A549 (cell line): ENCODE results near the gene HSPA2. TPM values are rescaled to one million over a fixed set of nuclear protein-coding genes. Genes with fewer than 3 reads are reported as not detected.

Experiments used
- ATAC-seq, 2 experiments: fragments of 200-7000 bp in 1 of 2; fragments of >200 bp in 1 of 2; cut with Nextera tagmentation in 1 of 2; cut with Tn5 transposase in 1 of 2; 3 replicates each; pipeline versions ENCODE4 v1.8.0 to v1.9.1; 2018 to 2020; ENCODE audit warnings: mild to moderate bottlenecking in 1 of 2, moderate library complexity in 1 of 2
- CTCF ChIA-PET: fragments of 300-600 bp; sonication (Branson Sonifier 250); formaldehyde crosslinking; extraction: SDS; loops from one replicate; lab custom pipeline; 2021; ENCODE audit warnings: antibody characterized with exemption, inconsistent platforms; lab: Yijun Ruan, JAX
- POLR2A ChIA-PET: fragments of 350-600 bp; formaldehyde crosslinking; extraction: SDS; loops from one replicate; lab custom pipeline; 2021; ENCODE audit warnings: antibody characterized with exemption, inconsistent platforms; lab: Yijun Ruan, JAX
- DNase-seq, 2 experiments: peaks; one replicate each; pipeline versions ENCODE4 v3.0.0 to v3.0.0-alpha.2; 2011 to 2016; ENCODE audit warnings: low read depth in 1 of 2, low spot score in 1 of 2
- FAIRE-seq: peaks from 2 replicates; lab custom pipeline; 2011; peaks lifted over from hg19 to GRCh38; lab: Jason Lieb, UNC
- H3K27ac ChIP-seq, 2 experiments: fragments of >200 bp; sonication (Bioruptor Twin); formaldehyde crosslinking; 3 replicates each; pipeline ENCODE4 v1.5.1; 2016 to 2017
- H3K4me1 ChIP-seq: fragments of >200 bp; sonication (Bioruptor Twin); formaldehyde crosslinking; 3 replicates; pipeline ENCODE4 v1.6.1; 2016
- H3K4me2 ChIP-seq: fragments of >200 bp; sonication (Bioruptor Twin); formaldehyde crosslinking; 3 replicates; pipeline ENCODE4 v1.6.1; 2016
- H3K4me3 ChIP-seq: fragments of >200 bp; sonication (Bioruptor Twin); formaldehyde crosslinking; 3 replicates; pipeline ENCODE4 v1.5.1; 2016
- H3K9me3 ChIP-seq: fragments of >200 bp; sonication (Bioruptor Twin); formaldehyde crosslinking; 3 replicates; pipeline ENCODE4 v1.6.1; 2016
- BHLHE40 ChIP-seq: IDR thresholded peaks from 2 replicates; pipeline ENCODE4 v1.6.1; 2012; ENCODE audit warnings: low read depth, low read length, inconsistent platforms
- CEBPB ChIP-seq, 2 experiments: fragments of >200 bp in 1 of 2; sonication (Bioruptor Twin) in 1 of 2; formaldehyde crosslinking in 1 of 2; IDR thresholded peaks; 2 replicates each; pipeline ENCODE4 v1.6.1; 2012 to 2016
- CHD4 ChIP-seq: fragments of 200-600 bp; sonication (generic); IDR thresholded peaks from 2 replicates; pipeline ENCODE4 v1.6.1; 2016; ENCODE audit warnings: antibody characterized with exemption, mild to moderate bottlenecking, borderline replicate concordance
- CTCF ChIP-seq: fragments of >200 bp; sonication (Bioruptor Twin); formaldehyde crosslinking; IDR thresholded peaks from 3 replicates; pipeline ENCODE4 v1.5.1; 2016
- EHF ChIP-seq: fragments of 250-450 bp; sonication (Bioruptor Pico); IDR thresholded peaks from 2 replicates; pipeline ENCODE4 v1.5.0; 2020; ENCODE audit warnings: mild to moderate bottlenecking
- ELK1 ChIP-seq: fragments of 150-350 bp; IDR thresholded peaks from 2 replicates; pipeline ENCODE4 v1.6.1; 2014; ENCODE audit warnings: low read depth, mild to moderate bottlenecking, low read length
- FOSB ChIP-seq: fragments of 250-450 bp; sonication (Bioruptor Pico); IDR thresholded peaks from 2 replicates; pipeline ENCODE4 v1.5.0; 2020; ENCODE audit warnings: mild to moderate bottlenecking, moderate library complexity
- HDAC2 ChIP-seq: fragments of 200-600 bp; sonication (generic); IDR thresholded peaks from 2 replicates; pipeline ENCODE4 v1.6.1; 2016
- HMGXB4 ChIP-seq: fragments of 250-450 bp; sonication (Bioruptor Pico); IDR thresholded peaks from 2 replicates; pipeline ENCODE4 v1.5.0; 2021; ENCODE audit warnings: mild to moderate bottlenecking, moderate library complexity, borderline replicate concordance
- JUN ChIP-seq, 2 experiments: fragments of >200 bp; sonication (Bioruptor Twin); formaldehyde crosslinking; IDR thresholded peaks; 2 replicates in 1 of 2; 3 replicates in 1 of 2; pipeline ENCODE4 v1.6.1; 2016 to 2017
- KDM5A ChIP-seq: fragments of 200-600 bp; sonication (generic); IDR thresholded peaks from 2 replicates; pipeline ENCODE4 v1.6.1; 2016; ENCODE audit warnings: antibody characterized with exemption, mild to moderate bottlenecking
- MAFK ChIP-seq: fragments of 450-650 bp; IDR thresholded peaks from 2 replicates; pipeline ENCODE4 v1.6.1; 2014; ENCODE audit not compliant: partially characterized antibody
- MAZ ChIP-seq: fragments of 150-350 bp; IDR thresholded peaks from 2 replicates; pipeline ENCODE4 v1.6.1; 2014; ENCODE audit warnings: antibody characterized with exemption, low read depth, low read length, borderline replicate concordance
- NR3C1 ChIP-seq: fragments of >200 bp; sonication (Bioruptor Twin); formaldehyde crosslinking; IDR thresholded peaks from 3 replicates; pipeline ENCODE4 v1.6.1; 2017
- PBX3 ChIP-seq: IDR thresholded peaks from 2 replicates; pipeline ENCODE4 v1.6.1; 2012
- POLR2AphosphoS2 ChIP-seq: conservative IDR thresholded peaks from 2 replicates; pipeline ENCODE4 v1.6.1; 2012; ENCODE audit warnings: low read length, improper control_type of control experiment, inconsistent platforms
- RAD21 ChIP-seq, 2 experiments: fragments of >200 bp in 1 of 2; sonication (Bioruptor Twin) in 1 of 2; formaldehyde crosslinking in 1 of 2; IDR thresholded peaks in 1 of 2; conservative IDR thresholded peaks in 1 of 2; 2 replicates in 1 of 2; 3 replicates in 1 of 2; pipeline ENCODE4 v1.6.1; 2012 to 2018; ENCODE audit warnings: inconsistent platforms in 1 of 2
- SREBF2 ChIP-seq: fragments of 450-650 bp; IDR thresholded peaks from 2 replicates; pipeline ENCODE4 v1.6.1; 2014; ENCODE audit warnings: mild to moderate bottlenecking, moderate library complexity
- TFCP2L1 ChIP-seq: fragments of 250-450 bp; sonication (Bioruptor Pico); IDR thresholded peaks from 2 replicates; pipeline ENCODE4 v1.5.0; 2021; ENCODE audit warnings: mild to moderate bottlenecking
- TP53 ChIP-seq: fragments of 250-450 bp; sonication (Bioruptor Pico); IDR thresholded peaks from 2 replicates; pipeline ENCODE4 v1.5.0; 2021; ENCODE audit warnings: mild to moderate bottlenecking, moderate library complexity
- ZC3H11A ChIP-seq: fragments of 450-650 bp; IDR thresholded peaks from 2 replicates; pipeline ENCODE4 v1.6.1; 2014; ENCODE audit warnings: antibody characterized with exemption, mild to moderate bottlenecking
- ZFP36 ChIP-seq: fragments of 450-650 bp; IDR thresholded peaks from 2 replicates; pipeline ENCODE4 v1.6.1; 2014; ENCODE audit warnings: borderline replicate concordance; ENCODE audit not compliant: partially characterized antibody
- ZNF302 ChIP-seq: fragments of 250-450 bp; sonication (Bioruptor Pico); IDR thresholded peaks from 2 replicates; pipeline ENCODE4 v1.9.0; 2021; ENCODE audit warnings: inconsistent platforms, mild to moderate bottlenecking, moderate library complexity
- ZSCAN20 ChIP-seq: fragments of 250-450 bp; sonication (Bioruptor Pico); IDR thresholded peaks from 2 replicates; pipeline ENCODE4 v1.8.0; 2022; ENCODE audit warnings: mild to moderate bottlenecking, moderate library complexity
- WGBS: methylation state at CpG from one replicate; pipeline ENCODE4 v1.1.6; 2017; ENCODE audit errors: missing lambda C conversion rate; 5-methylcytosine and 5-hydroxymethylcytosine counted together
- polyA plus RNA-seq, 4 experiments: library from polyadenylated mRNA; depleted of rRNA in 3 of 4; stranded (reverse); fragments of >200 nt; fragmentation: RNase III in 1 of 4; extraction: RNeasy Plus Mini Kit Qiagen cat#74134 plus additional on column Dnase treatment in 1 of 4; gene quantifications; 2 replicates in 3 of 4; 3 replicates in 1 of 4; pipeline ENCODE4 v1.2.3, GENCODE V29; 2011 to 2017

HSPA2 gene
- polyA plus RNA-seq, 2 of the 4 experiments (the other 2 are of a cell fraction) = 59.9 to 156 TPM

GRCh38 chr14:64542836-64543201 is 2.3 kb downstream of the HSPA2 start:
- ATAC-seq (no peak), FAIRE-seq (no peak), DNase-seq (no peak)
- H3K4me3 ChIP-seq = peak overlapping the region; percentile 45
- H3K27ac ChIP-seq = peak overlapping the region; percentile 18; a peak in 1 of 6 replicates
- peaks cover 20% of the 10 kb centered on the region; the same call in 2 of the 3 replicates for H3K4me1 ChIP-seq
- TF ChIP-seq HMGXB4 (CRISPR knock-in tag) (no peak), POLR2AphosphoS2 (no peak), CTCF (no peak), MAFK (peak; percentile 82), TP53 (CRISPR knock-in tag) (no peak), SREBF2 (no peak), EHF (CRISPR knock-in tag) (no peak)
- H3K4me2 ChIP-seq = peak overlapping the region; percentile 83
- POLR2A ChIA-PET = interaction anchor here (1.1 kb wide), 1 partner anchor 26 kb away, joined by 3 read pairs; no protein-coding TSS in a partner anchor
- H3K9me3 ChIP-seq = peaks cover 11% of the 10 kb centered on the region; the same call in 2 of the 3 replicates
- CTCF ChIA-PET = interaction anchor here (2.6 to 12.4 kb wide), 3 partner anchors 88 to 219 kb away, joined by 8 to 182 read pairs (median 9); no protein-coding TSS in a partner anchor
- WGBS = 36% methylated on average over 4 of the region's 4 CpGs

GRCh38 chr14:64544607-64545312 is 4.2 kb downstream of the HSPA2 start:
- H3K9me3 ChIP-seq = peaks cover 11% of the 10 kb centered on the region; the same call in 2 of the 3 replicates
- no peak overlapping the region for H3K27ac ChIP-seq
- no peak for FAIRE-seq
- ChIA-PET POLR2A (no interaction called here), CTCF (interaction anchor here (0.7 to 12.4 kb wide), 4 partner anchors 86 to 217 kb away, joined by 3 to 182 read pairs (median 8); no protein-coding TSS in a partner anchor)
- H3K4me3 ChIP-seq = peak overlapping the region; percentile 45
- peaks cover 21% of the 10 kb centered on the region; the same call in 2 of the 3 replicates for H3K4me1 ChIP-seq
- no peak for DNase-seq
- TF ChIP-seq ZSCAN20 (CRISPR knock-in tag) (no peak), ZC3H11A (no peak), KDM5A (no peak), ZNF302 (CRISPR knock-in tag) (no peak), ZFP36 (no peak), CHD4 (no peak), RAD21 (conservative IDR thresholded peaks at IDR 0.05 in 1 of 2, IDR thresholded peaks at IDR 0.05 in 1 of 2) (no peak), JUN (IDR thresholded peaks at IDR 0.05) (no peak), ELK1 (no peak), TFCP2L1 (CRISPR knock-in tag) (no peak), MAZ (no peak), NR3C1 (no peak), PBX3 (no peak), HDAC2 (no peak), FOSB (CRISPR knock-in tag) (no peak), CEBPB (IDR thresholded peaks at IDR 0.05) (no peak), BHLHE40 (no peak), POLR2AphosphoS2 (no peak)
- no peak for ATAC-seq
- peak overlapping the region; percentile 83 for H3K4me2 ChIP-seq
- 88% methylated on average over 5 of the region's 5 CpGs for WGBS
